ENCODE results near the gene RARB. TPM values are rescaled to one million over a fixed set of nuclear protein-coding genes. Genes with fewer than 3 reads are reported as not detected.

RARB gene
- total and polyA plus RNA-seq, 10 donors, result 1.5 to 13.0 (median 7.5) TPM

DNA sequence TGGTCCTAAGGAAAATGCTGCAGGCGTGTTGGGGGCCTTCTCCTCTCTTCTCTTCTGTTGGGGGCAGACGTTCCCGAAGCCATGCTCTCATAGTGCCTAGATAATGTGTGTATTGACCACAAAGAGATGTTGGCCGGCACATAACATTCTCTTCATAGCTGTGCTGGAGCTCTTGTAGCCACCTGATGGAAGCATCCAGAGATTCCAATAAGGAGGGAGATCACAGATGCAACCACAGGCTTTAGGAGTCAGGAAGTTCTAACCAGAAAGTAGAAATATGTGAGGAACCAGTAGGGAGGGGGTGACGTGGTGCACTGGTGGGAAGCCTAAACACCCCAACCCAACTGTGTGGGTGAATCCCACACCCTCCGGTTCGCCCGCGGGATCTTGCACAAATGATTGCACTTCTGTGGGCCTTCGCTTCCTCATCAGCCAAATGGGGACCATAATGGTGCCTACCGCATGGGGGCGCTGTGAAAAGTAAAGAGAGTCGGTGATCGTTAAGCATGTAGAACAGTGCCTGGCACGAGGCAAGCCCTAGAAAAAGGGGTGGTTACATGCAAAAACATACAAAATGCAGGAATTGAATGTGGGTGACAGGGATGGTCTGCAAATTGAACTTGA, 148.9 kb downstream of the RARB start:
- TF ChIP-seq POLR2AphosphoS5 (IDR thresholded peaks at IDR 0.05) (no peak), POLR2A (IDR thresholded peaks at IDR 0.05) (no peak)
- TF ChIP-seq, protein P1, sequence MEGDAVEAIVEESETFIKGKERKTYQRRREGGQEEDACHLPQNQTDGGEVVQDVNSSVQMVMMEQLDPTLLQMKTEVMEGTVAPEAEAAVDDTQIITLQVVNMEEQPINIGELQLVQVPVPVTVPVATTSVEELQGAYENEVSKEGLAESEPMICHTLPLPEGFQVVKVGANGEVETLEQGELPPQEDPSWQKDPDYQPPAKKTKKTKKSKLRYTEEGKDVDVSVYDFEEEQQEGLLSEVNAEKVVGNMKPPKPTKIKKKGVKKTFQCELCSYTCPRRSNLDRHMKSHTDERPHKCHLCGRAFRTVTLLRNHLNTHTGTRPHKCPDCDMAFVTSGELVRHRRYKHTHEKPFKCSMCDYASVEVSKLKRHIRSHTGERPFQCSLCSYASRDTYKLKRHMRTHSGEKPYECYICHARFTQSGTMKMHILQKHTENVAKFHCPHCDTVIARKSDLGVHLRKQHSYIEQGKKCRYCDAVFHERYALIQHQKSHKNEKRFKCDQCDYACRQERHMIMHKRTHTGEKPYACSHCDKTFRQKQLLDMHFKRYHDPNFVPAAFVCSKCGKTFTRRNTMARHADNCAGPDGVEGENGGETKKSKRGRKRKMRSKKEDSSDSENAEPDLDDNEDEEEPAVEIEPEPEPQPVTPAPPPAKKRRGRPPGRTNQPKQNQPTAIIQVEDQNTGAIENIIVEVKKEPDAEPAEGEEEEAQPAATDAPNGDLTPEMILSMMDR (IDR thresholded peaks at IDR 0.05 in 8 of 11, conservative IDR thresholded peaks at IDR 0.05 in 3 of 11), result no peak
- Histone ChIP-seq H3K36me3 (peaks cover 0 to 9% (median 0%) of the 10 kb centered on the region in 6 donors), H3K9me3 (no peaks in the 10 kb centered on the region), H3K27ac (no peak overlapping the region), H3K27me3 (replicated peaks in 1 of 7) (no peaks in the 10 kb centered on the region), H3K4me3 (no peak overlapping the region), H3K4me1 (no peaks in the 10 kb centered on the region)
- 80 to 94% (median 83%) methylated on average over 15 of the region's 15 CpGs for WGBS, 5 donors
- intact Hi-C loops (cut with DNase I; ENCODE audit: low total_unique reads), result no loop called here
- DNase-seq, result no peak

DNA sequence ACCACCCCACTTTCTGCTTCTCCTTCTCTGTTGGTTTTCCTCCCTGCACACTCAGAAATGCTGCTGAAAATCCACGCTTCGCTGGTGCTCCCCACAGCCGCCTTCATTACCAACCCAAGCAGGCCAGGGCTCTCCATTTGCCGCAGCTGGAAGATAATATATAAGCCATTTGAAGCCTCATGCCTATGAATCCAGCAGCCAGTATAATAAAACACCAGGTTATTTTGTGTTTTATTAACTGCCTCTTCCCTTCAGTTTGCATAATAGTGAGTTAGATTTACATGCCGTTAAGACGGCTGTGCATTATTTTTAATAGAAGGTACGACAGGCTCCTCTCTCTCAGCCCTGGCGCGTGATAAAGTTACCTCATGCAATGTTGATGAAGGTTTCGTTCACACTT, 150.0 kb downstream of the RARB start:
- Histone ChIP-seq H3K4me3 (no peak overlapping the region), H3K36me3 (peaks cover 0 to 17% (median 0%) of the 10 kb centered on the region in 6 donors), H3K4me1 (no peaks in the 10 kb centered on the region), H3K9me3 (no peaks in the 10 kb centered on the region), H3K27ac (no peak overlapping the region), H3K27me3 (replicated peaks in 1 of 7) (no peaks in the 10 kb centered on the region)
- no peak for DNase-seq
- intact Hi-C loops (cut with DNase I; ENCODE audit: low total_unique reads), result no loop called here
- TF ChIP-seq POLR2A (IDR thresholded peaks at IDR 0.05) (no peak), POLR2AphosphoS5 (IDR thresholded peaks at IDR 0.05) (no peak)
- TF ChIP-seq, protein P1 (IDR thresholded peaks at IDR 0.05 in 8 of 11, conservative IDR thresholded peaks at IDR 0.05 in 3 of 11), result no peak
- 92 to 96% (median 95%) methylated on average over 10 of the region's 10 CpGs for WGBS, 5 donors

DNA sequence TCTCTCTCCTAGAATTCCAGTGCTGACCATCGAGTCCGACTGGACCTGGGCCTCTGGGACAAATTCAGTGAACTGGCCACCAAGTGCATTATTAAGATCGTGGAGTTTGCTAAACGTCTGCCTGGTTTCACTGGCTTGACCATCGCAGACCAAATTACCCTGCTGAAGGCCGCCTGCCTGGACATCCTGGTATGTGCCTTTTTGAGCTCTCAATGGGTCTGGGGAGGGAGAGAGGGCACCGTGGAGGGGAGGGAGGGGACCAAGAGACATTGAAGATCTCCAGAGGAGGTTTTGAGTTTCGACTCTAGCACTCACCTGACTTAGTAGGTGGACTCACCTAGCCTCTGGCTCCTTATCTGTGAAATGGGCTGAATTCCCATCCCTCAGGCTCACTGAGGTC, 152.5 kb downstream of the RARB start:
- TF ChIP-seq, protein P1 (IDR thresholded peaks at IDR 0.05 in 8 of 11, conservative IDR thresholded peaks at IDR 0.05 in 3 of 11), result no peak
- no peak for TF ChIP-seq POLR2AphosphoS5 (IDR thresholded peaks at IDR 0.05)
- no peak for TF ChIP-seq POLR2A (IDR thresholded peaks at IDR 0.05)
- Histone ChIP-seq H3K36me3 (peaks cover 0 to 17% (median 0%) of the 10 kb centered on the region in 6 donors), H3K4me3 (no peak overlapping the region), H3K27ac (no peak overlapping the region), H3K4me1 (no peaks in the 10 kb centered on the region), H3K27me3 (replicated peaks in 1 of 7) (no peaks in the 10 kb centered on the region), H3K9me3 (no peaks in the 10 kb centered on the region)
- intact Hi-C loops (cut with DNase I; ENCODE audit: low total_unique reads), result no loop called here
- 85 to 90% (median 87%) methylated on average over 8 of the region's 8 CpGs for WGBS, 5 donors
- DNase-seq, result no peak

DNA sequence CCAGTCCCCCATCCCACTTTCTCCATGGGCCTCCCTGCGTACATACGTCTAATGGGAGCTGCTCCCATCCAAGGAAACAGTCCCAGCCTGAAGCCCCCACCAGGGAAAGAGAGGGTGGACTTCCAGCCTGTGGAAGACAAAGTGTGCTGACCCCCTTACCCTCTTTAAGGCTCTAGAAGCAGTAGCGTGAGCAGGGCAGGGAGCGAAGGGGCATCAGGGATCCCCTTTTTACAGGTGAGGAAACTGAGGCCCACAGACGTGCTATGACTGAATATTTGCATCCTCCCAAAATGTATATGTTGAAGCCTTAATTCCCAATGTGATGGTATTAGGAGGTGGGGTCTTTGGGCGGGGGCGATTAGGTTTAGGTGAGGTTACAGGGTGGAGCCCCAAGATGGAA, 153.3 kb downstream of the RARB start:
- no peak for DNase-seq
- intact Hi-C loops (cut with DNase I; ENCODE audit: low total_unique reads), result no loop called here
- WGBS, 5 donors, result 88 to 98% (median 94%) methylated on average over 7 of the region's 7 CpGs
- TF ChIP-seq POLR2A (IDR thresholded peaks at IDR 0.05), result no peak
- TF ChIP-seq POLR2AphosphoS5 (IDR thresholded peaks at IDR 0.05), result no peak
- TF ChIP-seq, protein P1 (IDR thresholded peaks at IDR 0.05 in 8 of 11, conservative IDR thresholded peaks at IDR 0.05 in 3 of 11), result no peak
- Histone ChIP-seq H3K27ac (no peak overlapping the region), H3K4me3 (no peak overlapping the region), H3K9me3 (no peaks in the 10 kb centered on the region), H3K36me3 (peaks cover 0 to 17% (median 0%) of the 10 kb centered on the region in 6 donors), H3K4me1 (no peaks in the 10 kb centered on the region), H3K27me3 (replicated peaks in 1 of 7) (no peaks in the 10 kb centered on the region)
